Esophagus muscularis mucosa (tissue), 3 donors: Measurements from ENCODE around the gene LRRC4.

Source experiments
- EP300 ChIP-seq: sonication (generic); formaldehyde crosslinking; IDR thresholded peaks from one replicate; pipeline ENCODE4 v1.6.1; 2017; ENCODE audit warnings: antibody characterized with exemption
- TF ChIP-seq, protein P1 (sequence below), 3 experiments: fragments of 200-600 bp in 2 of 3; fragments of 450-650 bp in 1 of 3; sonication (generic) in 2 of 3; IDR thresholded peaks; one replicate each; pipeline ENCODE4 v1.5.1; 2017 to 2019; ENCODE audit warnings: antibody characterized with exemption in 3 of 3, mild to moderate bottlenecking in 2 of 3, moderate library complexity in 1 of 3

DNA sequence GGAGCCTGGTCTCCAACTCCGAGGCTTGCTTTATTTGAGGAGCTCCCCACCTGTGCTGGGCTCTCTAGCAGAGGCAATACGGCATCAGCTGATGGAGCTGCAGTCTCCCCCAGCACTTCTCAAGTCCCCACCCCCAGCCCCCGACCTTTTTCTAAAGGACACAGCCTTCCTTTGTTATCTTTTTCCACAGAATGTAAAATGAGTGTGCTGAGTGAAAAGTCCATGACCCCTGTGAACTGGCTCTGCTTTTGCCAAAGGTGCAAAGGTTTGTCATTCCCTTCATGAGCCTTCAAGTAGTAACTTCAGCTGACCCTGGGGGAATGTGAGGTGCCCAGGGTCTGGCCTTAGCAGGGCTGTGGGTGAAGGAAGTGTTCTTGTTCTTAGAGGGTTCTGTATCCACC, 25.5 kb downstream of the LRRC4 start:
- TF ChIP-seq, protein P1, sequence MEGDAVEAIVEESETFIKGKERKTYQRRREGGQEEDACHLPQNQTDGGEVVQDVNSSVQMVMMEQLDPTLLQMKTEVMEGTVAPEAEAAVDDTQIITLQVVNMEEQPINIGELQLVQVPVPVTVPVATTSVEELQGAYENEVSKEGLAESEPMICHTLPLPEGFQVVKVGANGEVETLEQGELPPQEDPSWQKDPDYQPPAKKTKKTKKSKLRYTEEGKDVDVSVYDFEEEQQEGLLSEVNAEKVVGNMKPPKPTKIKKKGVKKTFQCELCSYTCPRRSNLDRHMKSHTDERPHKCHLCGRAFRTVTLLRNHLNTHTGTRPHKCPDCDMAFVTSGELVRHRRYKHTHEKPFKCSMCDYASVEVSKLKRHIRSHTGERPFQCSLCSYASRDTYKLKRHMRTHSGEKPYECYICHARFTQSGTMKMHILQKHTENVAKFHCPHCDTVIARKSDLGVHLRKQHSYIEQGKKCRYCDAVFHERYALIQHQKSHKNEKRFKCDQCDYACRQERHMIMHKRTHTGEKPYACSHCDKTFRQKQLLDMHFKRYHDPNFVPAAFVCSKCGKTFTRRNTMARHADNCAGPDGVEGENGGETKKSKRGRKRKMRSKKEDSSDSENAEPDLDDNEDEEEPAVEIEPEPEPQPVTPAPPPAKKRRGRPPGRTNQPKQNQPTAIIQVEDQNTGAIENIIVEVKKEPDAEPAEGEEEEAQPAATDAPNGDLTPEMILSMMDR (IDR thresholded peaks at IDR 0.05): no peak
- no peak for TF ChIP-seq EP300
